Measurements from ENCODE around the gene MRO.

- TF ChIP-seq TAF1 (IDR thresholded peaks at IDR 0.05; ENCODE audit: borderline replicate concordance, low read depth, low read length) (no peak), POLR2AphosphoS5 (IDR thresholded peaks at IDR 0.05; ENCODE audit: low read depth, low read length) (no peak)
These were observed 5.8 kb upstream of the MRO start for GRCh38 chr18:50825621-50826020.
